B cell (primary cell): Measurements from ENCODE around the gene AOPEP. TPM values are rescaled to one million over a fixed set of nuclear protein-coding genes. Genes with fewer than 3 reads are reported as not detected.

Experiments
- ATAC-seq: fragments of 200-7000 bp; cut with Tn5 transposase; one replicate; pipeline ENCODE4 v1.10.0; 2021; ENCODE audit warnings: low read depth, mild to moderate bottlenecking, moderate number of reproducible peaks, moderate library complexity
- CTCF ChIA-PET: fragments of 350-600 bp; sonication (Branson Sonifier 250); formaldehyde crosslinking; loops from one replicate; lab custom pipeline; 2021; ENCODE audit warnings: antibody characterized with exemption, inconsistent platforms; lab: Charles Lee
- POLR2A ChIA-PET: fragments of 350-600 bp; sonication (Branson Sonifier 250); formaldehyde crosslinking; loops from one replicate; lab custom pipeline; 2021; ENCODE audit warnings: antibody characterized with exemption; lab: Charles Lee
- DNase-seq: peaks from one replicate; pipeline ENCODE4 v3.0.0; 2013
- H2AFZ ChIP-seq: 2 replicates; pipeline ENCODE4 v1.6.1; 2012; ENCODE audit warnings: mild to moderate bottlenecking, low read depth, low read length; ENCODE audit not compliant: insufficient read depth, poor library complexity, severe bottlenecking
- H3K27ac ChIP-seq, 2 donors: 1 replicate in 1 of 2; 2 replicates in 1 of 2; pipeline ENCODE4 v1.5.1; 2012 to 2013; ENCODE audit warnings: low read length in 2 of 2, mild to moderate bottlenecking in 2 of 2, moderate library complexity in 1 of 2
- H3K27me3 ChIP-seq, 4 experiments: fragments of 200-600 bp in 1 of 4; sonication (generic) in 1 of 4; replicated peaks in 1 of 4; 1 replicate in 2 of 4; 2 replicates in 2 of 4; pipeline versions ENCODE4 v1.6.1 to v1.7.0; 2013 to 2016; ENCODE audit warnings: low read length in 3 of 4, mild to moderate bottlenecking in 2 of 4, mixed read lengths in 1 of 4, moderate library complexity in 1 of 4; ENCODE audit not compliant: insufficient read depth in 4 of 4, control insufficient read depth in 3 of 4; ENCODE audit errors: control extremely low read depth in 1 of 4
- H3K36me3 ChIP-seq, 2 experiments: replicated peaks in 1 of 2; 1 replicate in 1 of 2; 2 replicates in 1 of 2; pipeline versions ENCODE4 v1.6.1 to v1.7.1; 2013; ENCODE audit warnings: low read length in 1 of 2; ENCODE audit not compliant: insufficient read depth in 2 of 2, control insufficient read depth in 1 of 2; ENCODE audit errors: control extremely low read depth in 1 of 2, extremely low read depth in 1 of 2
- H3K4me1 ChIP-seq, 2 donors: fragments of 200-600 bp in 1 of 2; sonication (generic) in 1 of 2; 1 replicate in 1 of 2; 2 replicates in 1 of 2; pipeline versions ENCODE4 v1.5.1 to v1.6.1; 2013 to 2017; ENCODE audit warnings: low read length in 2 of 2; ENCODE audit not compliant: control insufficient read depth in 2 of 2, insufficient read depth in 2 of 2
- H3K4me2 ChIP-seq: replicated peaks from 2 replicates; pipeline ENCODE3; 2012; ENCODE audit warnings: mild to moderate bottlenecking, low read depth, low read length; ENCODE audit not compliant: poor library complexity, severe bottlenecking
- H3K4me3 ChIP-seq, 5 experiments: fragments of 200-600 bp in 1 of 5; sonication (generic) in 1 of 5; 1 replicate in 3 of 5; 2 replicates in 2 of 5; pipeline versions ENCODE4 v1.5.1 to v1.7.0; 2011 to 2016; ENCODE audit warnings: low read length in 4 of 5, mild to moderate bottlenecking in 4 of 5, low read depth in 2 of 5, control low read depth in 1 of 5, moderate library complexity in 1 of 5; ENCODE audit not compliant: insufficient read depth in 1 of 5; ENCODE audit errors: control extremely low read depth in 1 of 5, extremely low read depth in 1 of 5
- H3K79me2 ChIP-seq: fragments of 200-600 bp; sonication (generic); one replicate; pipeline ENCODE4 v1.6.0; 2016; ENCODE audit warnings: low read length; ENCODE audit not compliant: control insufficient read depth, insufficient read depth
- H3K9ac ChIP-seq: fragments of 200-600 bp; sonication (generic); 2 replicates; pipeline ENCODE4 v1.6.1; 2017; ENCODE audit warnings: mild to moderate bottlenecking, low read length, moderate library complexity
- H3K9me3 ChIP-seq, 3 donors: one replicate each; pipeline versions ENCODE4 v1.6.1 to v1.7.1; 2013; ENCODE audit warnings: low read length in 2 of 3; ENCODE audit not compliant: control insufficient read depth in 2 of 3, insufficient read depth in 1 of 3; ENCODE audit errors: control extremely low read depth in 1 of 3
- H4K20me1 ChIP-seq: 2 replicates; pipeline ENCODE4 v1.6.0; 2012; ENCODE audit warnings: mild to moderate bottlenecking, low read length; ENCODE audit not compliant: insufficient read depth, control insufficient read depth, poor library complexity, severe bottlenecking
- H3K27ac Mint-ChIP-seq: one replicate; pipeline ENCODE4 v1.8.0; 2021; ENCODE audit warnings: mixed read lengths
- H3K27me3 Mint-ChIP-seq: one replicate; pipeline ENCODE4 v1.8.0; 2021; ENCODE audit warnings: mixed read lengths
- H3K4me1 Mint-ChIP-seq: one replicate; pipeline ENCODE4 v1.8.0; 2021; ENCODE audit warnings: mixed read lengths
- H3K4me3 Mint-ChIP-seq: one replicate; pipeline ENCODE4 v1.8.0; 2021; ENCODE audit warnings: mixed read lengths
- H3K9me3 Mint-ChIP-seq: one replicate; pipeline ENCODE4 v1.8.0; 2022; ENCODE audit warnings: mixed read lengths; ENCODE audit not compliant: insufficient read depth
- EZH2 ChIP-seq: IDR thresholded peaks from 2 replicates; pipeline ENCODE4 v1.6.1; 2012; ENCODE audit warnings: borderline replicate concordance, low read depth, mild to moderate bottlenecking, moderate library complexity, low read length; ENCODE audit not compliant: insufficient read depth, poor library complexity, severe bottlenecking
- WGBS: methylation state at CpG from one replicate; pipeline ENCODE4 v1.1.5; 2013; ENCODE audit warnings: missing lambda C conversion rate; ENCODE audit not compliant: insufficient coverage; 5-methylcytosine and 5-hydroxymethylcytosine counted together
- intact Hi-C: fragments of 100-400 bp; cut with micrococcal nuclease; formaldehyde crosslinking; loops from one replicate; pipeline ENCODE4 v1.10.0; 2022
- polyA plus RNA-seq: library from polyadenylated mRNA; depleted of rRNA; stranded (reverse); fragments of >200 nt; gene quantifications from 2 replicates; pipeline ENCODE4 v1.2.3, GENCODE V29; 2012
- total RNA-seq, 2 donors: library from RNA; stranded (reverse); fragments of 120-200 nt in 1 of 2; gene quantifications; 1 replicate in 1 of 2; 2 replicates in 1 of 2; pipeline versions ENCODE4 v1.2.3 to v1.2.4, GENCODE V29; 2013 to 2022
- TF ChIP-seq, protein P1 (sequence below): fragments of 200-600 bp; IDR thresholded peaks from one replicate; pipeline ENCODE4 v1.8.0; 2022; ENCODE audit warnings: antibody characterized with exemption, mild to moderate bottlenecking

Gene AOPEP
- total and polyA plus RNA-seq, 2 donors (not counting 1 experiment from before 2014, with no cell fraction given), result 5.1 to 35.8 TPM

DNA sequence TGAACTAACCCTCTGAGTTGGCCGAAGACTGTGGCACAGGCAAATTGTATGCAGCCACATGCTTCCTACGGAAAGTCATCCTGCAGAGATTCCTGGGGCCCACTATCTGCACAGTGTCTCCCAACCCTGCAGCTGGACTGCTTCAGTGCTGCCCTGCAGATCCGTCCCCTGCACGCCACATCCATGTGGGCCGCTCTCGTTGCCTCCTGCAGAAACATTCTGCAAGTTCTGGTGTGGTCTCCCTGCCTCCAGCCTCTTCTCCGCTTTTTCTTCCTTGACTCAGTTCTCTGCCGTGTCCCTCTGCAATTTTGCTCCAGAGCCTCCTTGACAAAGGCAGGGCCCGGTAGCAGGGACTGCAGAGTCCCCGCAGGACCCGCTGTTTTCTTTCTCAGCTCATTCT, 249.0 kb downstream of the AOPEP start:
- POLR2A ChIA-PET, result no interaction called here
- H3K4me1 ChIP-seq, result no peaks in the 10 kb centered on the region
- no peaks in the 10 kb centered on the region for H3K4me1 Mint-ChIP-seq

GRCh38 chr9:94976077-94976476, 249.6 kb downstream of the AOPEP start:
- peaks cover 0 to 6% of the 10 kb centered on the region in 2 experiments for H3K36me3 ChIP-seq
- no peaks in the 10 kb centered on the region for H3K4me1 ChIP-seq
- TF ChIP-seq, protein P1, sequence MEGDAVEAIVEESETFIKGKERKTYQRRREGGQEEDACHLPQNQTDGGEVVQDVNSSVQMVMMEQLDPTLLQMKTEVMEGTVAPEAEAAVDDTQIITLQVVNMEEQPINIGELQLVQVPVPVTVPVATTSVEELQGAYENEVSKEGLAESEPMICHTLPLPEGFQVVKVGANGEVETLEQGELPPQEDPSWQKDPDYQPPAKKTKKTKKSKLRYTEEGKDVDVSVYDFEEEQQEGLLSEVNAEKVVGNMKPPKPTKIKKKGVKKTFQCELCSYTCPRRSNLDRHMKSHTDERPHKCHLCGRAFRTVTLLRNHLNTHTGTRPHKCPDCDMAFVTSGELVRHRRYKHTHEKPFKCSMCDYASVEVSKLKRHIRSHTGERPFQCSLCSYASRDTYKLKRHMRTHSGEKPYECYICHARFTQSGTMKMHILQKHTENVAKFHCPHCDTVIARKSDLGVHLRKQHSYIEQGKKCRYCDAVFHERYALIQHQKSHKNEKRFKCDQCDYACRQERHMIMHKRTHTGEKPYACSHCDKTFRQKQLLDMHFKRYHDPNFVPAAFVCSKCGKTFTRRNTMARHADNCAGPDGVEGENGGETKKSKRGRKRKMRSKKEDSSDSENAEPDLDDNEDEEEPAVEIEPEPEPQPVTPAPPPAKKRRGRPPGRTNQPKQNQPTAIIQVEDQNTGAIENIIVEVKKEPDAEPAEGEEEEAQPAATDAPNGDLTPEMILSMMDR, result no peak
- no peak for TF ChIP-seq EZH2
- WGBS, result 100% methylated on average over 4 of the region's 4 CpGs
- Mint-ChIP-seq H3K9me3 (no peaks in the 10 kb centered on the region), H3K27ac (no peak overlapping the region), H3K4me3 (no peak overlapping the region), H3K4me1 (no peaks in the 10 kb centered on the region), H3K27me3 (no peaks in the 10 kb centered on the region)
- POLR2A ChIA-PET, result no interaction called here
- H3K9ac ChIP-seq, result no peak overlapping the region
- no peaks in the 10 kb centered on the region for H3K79me2 ChIP-seq
- intact Hi-C loops, result no loop called here
- H4K20me1 ChIP-seq, result no peaks in the 10 kb centered on the region
- H3K27me3 ChIP-seq, result no peaks in the 10 kb centered on the region
- DNase-seq, result no peak
- H3K4me2 ChIP-seq, result no peak overlapping the region
- no peak overlapping the region for H2AFZ ChIP-seq
- no peak for ATAC-seq
- H3K4me3 ChIP-seq, result no peak overlapping the region
- CTCF ChIA-PET, result no interaction called here
- no peaks in the 10 kb centered on the region for H3K9me3 ChIP-seq
- H3K27ac ChIP-seq, result no peak overlapping the region

More for the DNA sequence above, 249.0 kb downstream of the AOPEP start:
- Mint-ChIP-seq H3K4me3 (no peak overlapping the region), H3K9me3 (no peaks in the 10 kb centered on the region), H3K27ac (no peak overlapping the region), H3K27me3 (no peaks in the 10 kb centered on the region)
- H3K9me3 ChIP-seq, result no peaks in the 10 kb centered on the region
- WGBS, result 96% methylated on average over 11 of the region's 11 CpGs
- no peak for ATAC-seq
- no peak overlapping the region for H3K27ac ChIP-seq
- DNase-seq, result no peak
- peaks cover 0 to 4% of the 10 kb centered on the region in 2 experiments for H3K36me3 ChIP-seq
- intact Hi-C loops, result no loop called here
- H3K4me2 ChIP-seq, result no peak overlapping the region
- H3K9ac ChIP-seq, result no peak overlapping the region
- TF ChIP-seq, protein P1, result no peak
- no peak for TF ChIP-seq EZH2
- no peaks in the 10 kb centered on the region for H3K27me3 ChIP-seq
- no peak overlapping the region for H2AFZ ChIP-seq
- CTCF ChIA-PET, result no interaction called here
- no peaks in the 10 kb centered on the region for H3K79me2 ChIP-seq
- no peaks in the 10 kb centered on the region for H4K20me1 ChIP-seq
- no peak overlapping the region for H3K4me3 ChIP-seq
